H1 (cell line): ENCODE measurements around the gene GNB1L. TPM values are rescaled to one million over a fixed set of nuclear protein-coding genes. Genes with fewer than 3 reads are reported as not detected.

Source experiments
- CTCF ChIP-seq, 3 experiments: IDR thresholded peaks; 1 replicate in 2 of 3; 2 replicates in 1 of 3; pipeline versions ENCODE4 v1.5.1 to v1.6.1; 2011; ENCODE audit warnings: low read length in 3 of 3, mild to moderate bottlenecking in 3 of 3, inconsistent platforms in 2 of 3, low read depth in 1 of 3, moderate library complexity in 1 of 3; ENCODE audit not compliant: insufficient read depth in 1 of 3; ENCODE audit errors: control extremely low read depth in 1 of 3
- KDM4A ChIP-seq: IDR thresholded peaks from one replicate; pipeline ENCODE4 v1.7.1; 2012; ENCODE audit warnings: low read depth, mild to moderate bottlenecking, moderate library complexity, low read length, inconsistent platforms; ENCODE audit not compliant: severe bottlenecking
- polyA plus RNA-seq, 7 experiments: library from polyadenylated mRNA; depleted of rRNA in 3 of 7; stranded (reverse) in 5 of 7; unstranded in 2 of 7; fragments of >200 nt in 5 of 7; fragments of 200-250 nt in 2 of 7; gene quantifications; 1 replicate in 5 of 7; 2 replicates in 1 of 7; 4 replicates in 1 of 7; pipeline versions ENCODE4 v1.2.1 to v1.2.3, GENCODE V29; 2011 to 2013; ENCODE audit warnings: missing spikeins in 2 of 7, mixed read lengths in 2 of 7
- total RNA-seq: library from RNA; stranded (reverse); fragmentation: NEBNext Ultra II Directional; extraction: Animal tissue kit (Norgen Biotek cat#: 25700); gene quantifications from 2 replicates; pipeline ENCODE4 v1.2.1, GENCODE V29; 2021

The GNB1L gene
- total and polyA plus RNA-seq, 2 of the 8 experiments (the other 6 are each of a cell fraction or from before 2014, with no cell fraction given): 14.0 to 15.6 TPM

GRCh38 chr22:19876941-19877625, 22.4 kb upstream of the GNB1L start (continued):
- TF ChIP-seq KDM4A (no peak), CTCF (IDR thresholded peaks at IDR 0.05; ENCODE audit: control extremely low read depth in 1 of 3, insufficient read depth in 1 of 3, low read depth in 1 of 3, low read length in 3 of 3) (no peak)
